ENCODE measurements around the gene BSN. TPM values are rescaled to one million over a fixed set of nuclear protein-coding genes. Genes with fewer than 3 reads are reported as not detected.

BSN gene, protein sequence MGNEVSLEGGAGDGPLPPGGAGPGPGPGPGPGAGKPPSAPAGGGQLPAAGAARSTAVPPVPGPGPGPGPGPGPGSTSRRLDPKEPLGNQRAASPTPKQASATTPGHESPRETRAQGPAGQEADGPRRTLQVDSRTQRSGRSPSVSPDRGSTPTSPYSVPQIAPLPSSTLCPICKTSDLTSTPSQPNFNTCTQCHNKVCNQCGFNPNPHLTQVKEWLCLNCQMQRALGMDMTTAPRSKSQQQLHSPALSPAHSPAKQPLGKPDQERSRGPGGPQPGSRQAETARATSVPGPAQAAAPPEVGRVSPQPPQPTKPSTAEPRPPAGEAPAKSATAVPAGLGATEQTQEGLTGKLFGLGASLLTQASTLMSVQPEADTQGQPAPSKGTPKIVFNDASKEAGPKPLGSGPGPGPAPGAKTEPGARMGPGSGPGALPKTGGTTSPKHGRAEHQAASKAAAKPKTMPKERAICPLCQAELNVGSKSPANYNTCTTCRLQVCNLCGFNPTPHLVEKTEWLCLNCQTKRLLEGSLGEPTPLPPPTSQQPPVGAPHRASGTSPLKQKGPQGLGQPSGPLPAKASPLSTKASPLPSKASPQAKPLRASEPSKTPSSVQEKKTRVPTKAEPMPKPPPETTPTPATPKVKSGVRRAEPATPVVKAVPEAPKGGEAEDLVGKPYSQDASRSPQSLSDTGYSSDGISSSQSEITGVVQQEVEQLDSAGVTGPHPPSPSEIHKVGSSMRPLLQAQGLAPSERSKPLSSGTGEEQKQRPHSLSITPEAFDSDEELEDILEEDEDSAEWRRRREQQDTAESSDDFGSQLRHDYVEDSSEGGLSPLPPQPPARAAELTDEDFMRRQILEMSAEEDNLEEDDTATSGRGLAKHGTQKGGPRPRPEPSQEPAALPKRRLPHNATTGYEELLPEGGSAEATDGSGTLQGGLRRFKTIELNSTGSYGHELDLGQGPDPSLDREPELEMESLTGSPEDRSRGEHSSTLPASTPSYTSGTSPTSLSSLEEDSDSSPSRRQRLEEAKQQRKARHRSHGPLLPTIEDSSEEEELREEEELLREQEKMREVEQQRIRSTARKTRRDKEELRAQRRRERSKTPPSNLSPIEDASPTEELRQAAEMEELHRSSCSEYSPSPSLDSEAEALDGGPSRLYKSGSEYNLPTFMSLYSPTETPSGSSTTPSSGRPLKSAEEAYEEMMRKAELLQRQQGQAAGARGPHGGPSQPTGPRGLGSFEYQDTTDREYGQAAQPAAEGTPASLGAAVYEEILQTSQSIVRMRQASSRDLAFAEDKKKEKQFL (N-terminal part only)
- 1 to 10 TPM in 6 of 12 donors, under 1 TPM in 5, not detected in 1; 0.43 to 1.5 (median 1.2) TPM for polyA plus RNA-seq (ENCODE audit: insufficient read length in 12 of 12)
- long read RNA-seq, donor 1, result 0 reads
- long read RNA-seq, donor 2, result 0 reads
- long read RNA-seq, donor 3, result 0 reads
- long read RNA-seq, donor 4, result 0 reads
- long read RNA-seq, donor 5, result 0 reads
- long read RNA-seq, donor 6, result 0 reads
- long read RNA-seq, donor 7, result 0 reads
- long read RNA-seq, donor 8, partial matches to known transcripts, result 0 of 1 reads
- long read RNA-seq, donor 8, other reads (novel, unspliced or antisense), result 0 of 1 reads
- long read RNA-seq, donor 9, result 0 reads
- long read RNA-seq, donor 10, result 0 reads
- long read RNA-seq, donor 11, result 0 reads

DNA sequence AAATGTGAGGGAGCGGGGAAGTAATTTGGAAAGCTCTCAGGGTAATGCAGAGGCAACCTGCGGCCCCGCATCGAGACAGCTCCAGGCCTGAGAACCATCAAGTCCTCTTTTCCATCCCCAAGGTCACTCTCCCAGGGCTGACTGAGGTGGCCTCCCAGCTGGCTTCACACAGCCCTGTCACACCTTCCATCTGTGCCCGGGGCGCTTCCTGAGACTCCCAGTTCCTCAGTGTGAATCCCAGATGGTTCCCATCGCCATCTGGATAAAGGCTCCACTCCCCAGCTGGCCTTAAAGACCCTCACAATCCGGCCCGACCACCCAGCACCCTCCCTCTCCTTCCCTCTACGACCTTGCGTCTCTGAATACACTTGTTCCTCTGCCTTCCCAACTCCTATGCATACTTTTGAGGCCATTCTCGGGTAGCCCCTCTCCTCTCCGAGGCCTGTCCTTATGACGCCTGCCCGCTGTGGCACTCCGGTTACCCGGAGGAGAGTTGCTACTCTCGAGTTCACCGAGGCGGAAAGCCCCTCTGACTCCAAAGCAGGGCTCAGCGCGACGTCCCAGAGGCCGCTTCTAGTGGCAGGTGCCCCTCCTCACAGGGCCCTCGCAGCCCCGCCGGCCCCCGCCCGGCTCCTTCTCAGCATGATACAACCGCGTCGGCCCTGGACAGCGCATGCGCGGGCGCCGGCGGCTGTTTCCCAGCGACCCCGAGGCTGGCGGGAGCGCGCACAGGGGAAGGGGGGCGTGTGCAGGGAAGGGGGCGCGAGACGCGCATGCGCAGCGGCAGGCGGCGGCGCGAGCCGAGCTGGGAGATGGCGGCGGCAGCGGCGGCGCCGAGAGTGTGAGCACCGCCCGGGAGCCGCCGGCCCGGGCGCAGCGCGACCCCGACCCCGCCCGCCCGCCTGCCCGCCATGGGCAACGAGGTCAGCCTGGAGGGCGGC is at the start of gene BSN:
Gene BSN (plus strand): TSS at position 786 of the 941 bp plus-strand sequence. CDS start 126 bp downstream, at position 912.
- DNase-seq, result peak; percentile 92

DNA sequence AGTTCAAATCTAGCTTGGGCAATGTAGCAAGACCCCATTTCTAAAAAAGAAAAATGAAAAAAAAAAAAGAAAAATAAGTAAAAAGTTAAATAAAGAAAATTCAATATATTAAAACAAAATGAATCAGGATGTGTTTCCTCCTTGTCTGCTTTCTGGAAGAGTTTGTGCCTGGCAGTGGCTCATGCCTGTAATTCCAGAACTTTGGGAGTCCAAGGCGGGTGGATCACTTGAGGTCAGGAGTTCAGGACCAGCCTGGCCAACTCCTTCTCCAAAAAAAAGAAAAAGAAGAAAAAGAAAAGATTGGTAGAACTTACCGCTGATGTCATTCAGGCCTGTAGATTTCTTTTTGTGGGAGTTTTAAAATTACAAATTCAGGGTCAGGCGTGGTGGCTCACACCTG is 47.4 kb upstream of the BSN start:
- no peak for DNase-seq

DNA sequence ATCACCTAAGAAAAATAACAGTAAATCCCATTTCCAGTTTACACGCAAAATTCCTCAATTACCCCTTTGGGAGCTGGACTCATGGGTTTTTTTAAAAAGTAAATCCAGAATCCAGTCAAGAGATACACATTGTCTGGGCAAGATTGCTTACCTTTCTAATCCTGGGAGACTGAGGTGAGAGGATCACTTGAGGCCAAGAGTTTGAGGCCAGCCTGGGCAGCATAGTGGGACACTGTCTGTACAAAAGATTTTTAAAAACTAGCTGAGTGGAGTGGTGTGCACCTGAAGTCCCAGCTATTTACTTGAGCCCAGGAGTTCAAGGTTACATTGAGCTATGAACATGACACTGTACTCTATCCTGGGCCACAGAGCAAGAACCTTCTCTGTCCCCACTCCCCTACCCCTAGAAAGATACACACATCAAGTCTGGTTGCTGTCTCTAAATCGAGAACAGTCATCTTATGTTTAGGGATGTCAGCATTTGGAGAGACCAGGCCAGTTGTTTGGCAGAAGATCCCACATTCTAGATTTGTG is 45.2 kb upstream of the BSN start:
- no peak for DNase-seq

DNA sequence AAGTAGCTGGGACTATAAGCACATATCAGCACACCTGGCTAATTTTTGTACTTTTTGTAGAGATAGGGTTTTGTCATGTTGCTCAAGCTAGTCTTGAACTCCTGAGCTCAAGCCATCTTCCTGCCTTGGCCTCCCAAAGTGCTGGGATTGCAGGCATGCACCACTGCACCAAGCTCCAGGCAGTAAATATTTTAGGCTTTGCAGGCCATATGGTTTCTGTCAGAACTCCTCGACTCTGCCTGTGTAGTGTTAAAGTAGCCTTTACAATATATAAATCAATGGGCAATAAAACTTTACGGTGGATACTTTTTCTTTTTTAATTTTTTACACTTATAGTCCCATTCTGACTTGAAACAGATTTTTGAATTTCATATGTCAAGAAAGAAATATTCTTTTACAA is 42.6 kb upstream of the BSN start:
- no peak for DNase-seq

DNA sequence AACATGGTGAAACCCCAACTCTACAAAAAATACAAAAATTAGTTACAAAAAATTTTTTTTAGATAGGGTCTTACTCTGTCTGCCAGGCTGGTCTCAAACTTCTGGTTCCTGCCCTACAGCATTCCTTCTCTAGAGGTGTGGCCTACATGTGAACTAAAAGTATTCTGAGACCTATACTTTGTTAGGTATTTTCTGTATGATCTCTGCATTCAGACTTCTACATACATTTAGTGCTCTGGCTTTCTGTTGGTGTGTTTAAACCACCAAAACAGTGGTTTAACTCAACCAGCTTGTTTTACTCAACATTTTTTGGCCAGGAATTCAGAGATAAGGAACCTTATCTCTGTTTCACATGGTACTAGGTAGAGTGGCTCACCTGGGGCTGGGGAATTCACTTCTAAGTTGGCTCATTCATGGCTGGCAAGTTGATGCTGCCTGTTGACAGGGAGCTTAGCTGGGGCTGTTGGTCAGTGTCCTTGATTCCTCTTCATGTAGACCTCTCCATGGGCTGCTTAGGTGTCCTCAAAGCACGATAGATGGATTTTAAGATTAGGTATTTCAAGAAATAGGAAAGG is 41.4 kb upstream of the BSN start:
- DNase-seq, result no peak

DNA sequence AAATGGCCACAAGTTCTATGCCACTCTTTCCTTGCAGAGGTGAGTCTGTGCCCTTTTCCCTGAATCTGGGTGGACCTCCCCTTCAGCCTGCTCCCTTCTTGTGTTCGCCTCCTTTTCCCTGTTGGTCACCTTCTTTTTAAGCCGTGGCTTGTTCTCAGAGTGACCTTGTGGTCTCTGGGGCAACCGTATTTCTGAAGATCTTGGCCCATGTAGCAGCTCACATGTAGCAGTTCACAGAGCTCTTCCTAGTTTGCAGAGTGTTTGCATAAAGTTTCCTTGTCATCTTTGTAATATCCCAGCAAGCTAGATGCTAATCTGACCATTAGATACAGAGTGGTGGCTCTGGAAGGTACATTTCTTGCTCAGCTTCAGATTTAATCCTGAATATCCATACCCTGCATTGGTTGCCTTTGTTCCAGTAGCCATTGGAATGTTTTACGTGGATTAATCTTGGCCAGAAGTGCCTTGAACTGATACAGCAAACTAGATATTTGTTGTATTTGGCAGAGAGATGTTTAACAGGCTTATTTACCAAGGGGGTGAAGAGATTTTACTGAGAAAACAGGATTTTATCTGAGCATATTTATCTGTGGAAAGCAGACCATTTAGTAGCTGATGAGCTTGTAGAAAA is 40.7 kb upstream of the BSN start:
- no peak for DNase-seq

DNA sequence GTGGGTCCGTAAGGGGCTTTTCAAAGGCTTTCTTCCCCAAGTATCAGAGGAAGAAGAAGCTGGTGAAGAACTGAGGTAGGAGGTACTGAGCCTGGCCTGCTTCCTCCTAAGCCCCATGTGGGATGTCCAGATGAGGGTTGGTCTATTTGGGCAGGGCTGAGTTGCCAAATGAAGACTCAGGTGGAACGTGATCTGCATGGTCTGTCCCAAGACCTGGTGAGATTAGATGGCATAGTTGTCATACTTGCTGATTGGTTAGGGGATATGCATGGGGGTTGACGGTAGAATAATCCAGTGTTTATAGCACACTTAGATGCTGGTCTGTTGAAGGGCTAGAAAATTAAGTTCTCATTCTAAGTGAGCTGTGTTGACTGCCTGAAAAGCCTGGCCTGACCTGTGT is 36.3 kb upstream of the BSN start:
- no peak for DNase-seq

DNA sequence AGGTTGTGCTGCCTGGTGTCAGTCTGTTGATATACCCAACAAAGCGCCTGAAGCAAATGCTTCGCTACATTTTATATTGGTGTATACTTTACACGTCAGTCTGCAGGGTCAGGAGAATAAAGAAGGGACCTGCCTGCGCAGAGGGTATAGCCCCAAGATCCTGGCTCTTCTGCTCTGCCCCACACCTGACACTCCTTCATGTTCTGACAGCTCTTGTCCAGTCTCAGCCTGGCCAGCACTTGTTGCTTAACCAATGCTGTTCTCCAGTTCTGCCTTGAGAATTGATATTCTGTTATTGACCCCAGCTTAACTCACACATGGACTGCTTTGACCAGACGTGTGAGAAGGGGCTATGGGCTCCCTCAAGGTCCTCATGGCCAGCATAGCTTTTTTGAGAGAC is 35.8 kb upstream of the BSN start:
- DNase-seq, result no peak

DNA sequence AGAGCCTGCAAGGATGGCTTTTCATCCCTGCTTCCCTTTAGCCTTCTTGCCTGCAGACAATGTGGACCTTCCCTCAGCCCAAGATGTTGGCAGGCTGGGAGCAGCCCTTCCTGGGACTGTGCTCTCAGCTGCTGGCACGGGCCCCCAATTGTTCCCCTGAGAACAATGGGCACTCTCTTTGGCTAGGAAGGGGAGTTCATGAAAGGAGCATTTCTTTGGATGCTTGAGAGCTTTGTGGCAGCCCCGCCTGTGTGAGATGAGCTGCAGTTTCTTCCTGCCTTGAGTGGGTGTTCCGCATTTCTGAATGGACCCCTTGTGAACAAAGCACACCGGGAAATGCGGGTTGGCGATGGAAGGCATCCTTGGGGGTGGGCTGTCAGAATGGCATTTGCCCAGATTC is 35.0 kb upstream of the BSN start:
- no peak for DNase-seq

DNA sequence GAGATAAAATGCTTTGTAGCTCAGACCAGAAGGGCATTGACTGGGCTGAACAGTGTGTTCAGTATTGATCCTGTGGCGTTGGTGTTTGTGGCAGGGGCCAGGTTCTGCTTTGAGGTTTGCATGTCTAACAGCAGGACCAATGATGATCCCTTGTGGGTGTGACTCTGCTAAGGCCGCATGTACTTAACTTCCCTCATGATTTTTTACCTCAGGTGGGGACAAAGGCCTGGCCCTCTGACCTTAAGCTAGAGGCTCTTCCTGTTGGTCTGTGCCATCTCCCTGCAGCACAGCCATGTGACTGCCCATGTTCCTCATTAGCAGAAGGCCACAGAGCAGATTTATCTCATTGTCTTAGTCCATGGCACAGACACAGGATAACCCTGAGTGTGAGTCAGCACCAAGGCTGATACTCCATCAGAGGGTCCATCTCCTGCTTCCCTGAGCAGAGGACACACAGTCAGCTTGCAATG is 34.3 kb upstream of the BSN start:
- no peak for DNase-seq

DNA sequence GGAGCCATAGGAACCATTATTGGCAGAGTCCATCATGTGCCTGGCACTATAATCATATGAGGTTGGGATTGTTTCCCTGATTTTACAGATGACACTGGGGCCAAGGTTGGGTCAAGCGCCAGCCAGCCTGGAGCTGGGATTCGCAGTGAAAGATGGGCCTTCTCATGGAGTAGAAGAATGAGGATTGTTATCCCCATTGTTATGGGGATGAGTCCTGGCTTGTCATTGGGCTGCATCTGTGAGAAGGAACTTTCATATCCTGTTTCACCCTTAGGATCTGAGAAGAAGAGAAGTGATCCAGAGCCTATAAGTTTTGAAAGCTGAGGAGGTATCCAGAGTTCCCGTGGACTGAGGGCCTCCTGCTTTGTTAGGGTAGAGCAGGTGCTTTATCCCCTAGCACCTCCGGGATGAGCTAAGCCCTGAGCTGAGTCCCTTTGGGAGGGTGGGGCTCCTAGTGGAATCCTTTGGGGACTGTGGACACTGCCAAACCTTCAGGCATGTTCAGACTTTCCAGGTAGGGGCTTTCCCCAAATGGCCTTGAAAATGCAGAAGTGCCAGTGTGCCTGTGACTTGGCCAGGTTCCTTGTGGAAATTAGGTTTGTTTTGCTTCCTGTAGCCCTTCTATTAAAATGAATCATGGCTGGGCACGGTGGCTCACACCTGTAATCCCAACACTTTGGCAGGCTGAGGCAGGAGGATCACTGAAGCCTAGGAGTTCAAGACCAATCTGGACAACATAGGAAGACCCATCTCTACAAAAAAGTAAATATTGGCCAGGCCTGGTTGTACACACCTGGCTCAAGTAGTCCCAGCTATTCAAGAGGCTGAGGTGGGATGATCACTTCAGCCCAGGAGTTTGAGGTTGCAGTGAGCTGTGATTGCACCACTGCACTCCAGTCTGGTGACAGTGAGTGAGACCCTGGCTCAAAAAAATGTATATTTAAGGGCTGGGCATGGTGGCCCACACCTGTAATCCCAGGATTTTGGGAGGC is 30.2 kb upstream of the BSN start:
- DNase-seq, result no peak

DNA sequence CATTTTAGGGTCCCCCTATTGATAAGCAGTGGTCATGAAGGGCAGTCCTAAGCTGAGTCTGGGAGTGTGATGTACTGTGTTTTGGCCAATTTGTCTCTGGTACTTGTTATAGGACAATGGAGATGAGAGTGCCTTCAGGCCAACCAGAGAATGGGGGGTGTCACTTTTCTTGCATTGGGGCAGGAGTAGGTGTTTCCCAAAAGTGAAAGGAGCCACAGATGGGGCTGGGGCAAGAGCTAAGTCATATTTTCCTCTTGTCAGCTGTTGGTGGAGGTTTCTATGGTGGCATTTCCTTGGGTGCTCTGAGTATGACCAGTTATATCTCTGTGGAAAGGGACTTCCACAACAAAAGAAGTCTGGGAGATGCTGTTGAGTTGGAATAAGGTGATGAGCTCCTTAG is 24.7 kb upstream of the BSN start:
- DNase-seq, result no peak

DNA sequence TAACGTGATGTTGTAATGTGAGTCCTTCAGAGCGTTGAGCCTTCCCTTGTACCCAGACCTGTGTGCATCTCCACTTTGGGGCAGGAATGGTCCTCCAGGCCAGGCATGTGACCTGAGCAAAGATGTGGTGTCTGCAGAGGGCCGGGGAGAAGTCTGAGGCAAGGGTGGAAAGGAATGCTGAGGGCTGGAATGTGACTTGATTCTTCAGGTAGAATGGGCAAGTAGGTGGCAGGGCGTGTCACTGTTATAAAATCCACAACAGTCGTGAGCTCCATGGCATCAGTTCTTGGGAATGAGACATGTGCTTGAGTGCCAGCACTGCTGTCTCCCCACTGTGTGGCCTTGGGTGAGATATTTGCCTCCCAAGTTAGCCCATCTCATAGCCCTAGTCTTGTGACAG is 24.0 kb upstream of the BSN start:
- no peak for DNase-seq

DNA sequence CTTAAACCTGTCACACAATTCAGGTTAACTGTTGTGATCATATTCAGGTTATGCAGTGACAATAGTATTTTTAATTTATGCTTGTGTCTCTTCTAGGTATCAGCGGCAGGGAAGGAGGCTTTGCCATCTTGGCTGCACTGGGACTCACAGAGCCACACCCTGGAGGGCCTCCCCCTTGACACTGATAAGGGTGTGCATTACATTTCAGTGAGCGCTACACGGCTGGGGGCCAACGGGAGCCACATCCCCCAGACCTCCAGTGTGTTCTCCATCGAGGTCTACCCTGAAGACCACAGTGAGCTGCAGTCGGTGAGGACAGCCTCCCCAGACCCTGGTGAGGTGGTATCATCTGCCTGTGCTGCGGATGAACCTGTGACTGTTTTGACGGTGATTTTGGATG is 23.6 kb upstream of the BSN start:
- no peak for DNase-seq

DNA sequence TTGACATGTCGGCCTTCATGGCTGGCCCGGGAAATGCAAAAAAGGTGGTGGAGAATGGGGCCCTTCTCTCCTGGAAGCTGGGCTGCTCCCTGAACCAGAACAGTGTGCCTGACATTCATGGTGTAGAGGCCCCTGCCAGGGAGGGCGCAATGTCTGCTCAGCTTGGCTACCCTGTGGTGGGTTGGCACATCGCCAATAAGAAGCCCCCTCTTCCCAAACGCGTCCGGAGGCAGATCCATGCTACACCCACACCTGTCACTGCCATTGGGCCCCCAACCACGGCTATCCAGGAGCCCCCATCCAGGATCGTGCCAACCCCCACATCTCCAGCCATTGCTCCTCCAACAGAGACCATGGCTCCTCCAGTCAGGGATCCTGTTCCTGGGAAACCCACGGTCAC is 23.1 kb upstream of the BSN start:
- DNase-seq, result no peak

DNA sequence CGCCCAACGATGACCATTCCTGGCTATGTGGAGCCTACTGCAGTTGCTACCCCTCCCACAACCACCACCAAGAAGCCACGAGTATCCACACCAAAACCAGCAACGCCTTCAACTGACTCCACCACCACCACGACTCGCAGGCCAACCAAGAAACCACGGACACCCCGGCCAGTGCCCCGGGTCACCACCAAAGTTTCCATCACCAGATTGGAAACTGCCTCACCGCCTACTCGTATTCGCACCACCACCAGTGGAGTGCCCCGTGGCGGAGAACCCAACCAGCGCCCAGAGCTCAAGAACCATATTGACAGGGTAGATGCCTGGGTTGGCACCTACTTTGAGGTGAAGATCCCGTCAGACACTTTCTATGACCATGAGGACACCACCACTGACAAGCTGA is 22.6 kb upstream of the BSN start:
- no peak for DNase-seq

DNA sequence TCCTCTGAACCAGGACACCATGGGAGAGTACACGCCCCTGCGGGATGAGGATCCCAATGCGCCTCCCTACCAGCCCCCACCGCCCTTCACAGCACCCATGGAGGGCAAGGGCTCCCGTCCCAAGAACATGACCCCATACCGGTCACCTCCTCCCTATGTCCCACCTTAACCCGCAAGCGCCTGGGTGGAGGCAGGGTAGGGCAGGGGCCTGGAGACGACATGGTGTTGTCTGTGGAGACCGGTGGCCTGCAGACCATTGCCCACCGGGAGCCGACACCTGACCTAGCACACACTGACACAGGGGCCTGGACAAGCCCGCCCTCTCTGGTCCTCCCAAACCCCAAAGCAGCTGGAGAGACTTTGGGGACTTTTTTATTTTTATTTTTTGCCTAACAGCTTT is 21.2 kb upstream of the BSN start:
- no peak for DNase-seq

All from muscle of arm (tissue), 14 donors.